ENCODE data around the gene DDX55. TPM values are rescaled to one million over a fixed set of nuclear protein-coding genes. Genes with fewer than 3 reads are reported as not detected.

The DDX55 gene
- polyA plus RNA-seq, 1 donor from 2014 or later: 58.8 TPM

DNA sequence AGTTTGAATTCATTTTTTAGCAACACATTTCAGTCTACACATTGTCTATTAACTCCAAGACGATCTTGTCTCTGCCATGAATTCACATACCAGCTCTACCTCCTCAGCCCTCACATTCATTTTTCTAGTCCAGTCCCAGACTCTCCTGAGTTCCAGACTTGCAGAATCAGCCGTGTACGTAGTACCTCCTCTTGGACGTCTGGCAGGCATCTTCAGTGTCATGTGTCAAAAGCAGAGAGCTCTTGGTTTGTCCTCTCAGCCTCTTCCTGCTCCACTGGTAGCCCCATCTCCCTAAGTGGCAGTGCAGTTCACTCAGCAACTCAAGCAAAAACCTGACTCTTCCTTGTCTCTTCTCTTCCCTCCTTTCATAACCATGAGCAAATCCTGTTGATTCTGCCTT is 54.5 kb downstream of the DDX55 start:
- no peaks in the 10 kb centered on the region for H3F3A ChIP-seq (ENCODE audit: insufficient read depth, low read length, poor library complexity, severe bottlenecking)
- TF ChIP-seq SMC3 (conservative IDR thresholded peaks at IDR 0.05; ENCODE audit: poor library complexity) (no peak), POLR2AphosphoS5 (IDR thresholded peaks at IDR 0.05) (no peak), TAF1 (IDR thresholded peaks at IDR 0.05; ENCODE audit: low read depth) (no peak), RAD21 (conservative IDR thresholded peaks at IDR 0.05) (no peak), MXI1 (conservative IDR thresholded peaks at IDR 0.05; ENCODE audit: poor library complexity, severe bottlenecking) (no peak), EZH2 (IDR thresholded peaks at IDR 0.05; ENCODE audit: borderline replicate concordance, insufficient read depth, low read length, poor library complexity, severe bottlenecking) (no peak), EP300 (conservative IDR thresholded peaks at IDR 0.05; ENCODE audit: poor library complexity, severe bottlenecking) (no peak)
- TF ChIP-seq, protein P1, sequence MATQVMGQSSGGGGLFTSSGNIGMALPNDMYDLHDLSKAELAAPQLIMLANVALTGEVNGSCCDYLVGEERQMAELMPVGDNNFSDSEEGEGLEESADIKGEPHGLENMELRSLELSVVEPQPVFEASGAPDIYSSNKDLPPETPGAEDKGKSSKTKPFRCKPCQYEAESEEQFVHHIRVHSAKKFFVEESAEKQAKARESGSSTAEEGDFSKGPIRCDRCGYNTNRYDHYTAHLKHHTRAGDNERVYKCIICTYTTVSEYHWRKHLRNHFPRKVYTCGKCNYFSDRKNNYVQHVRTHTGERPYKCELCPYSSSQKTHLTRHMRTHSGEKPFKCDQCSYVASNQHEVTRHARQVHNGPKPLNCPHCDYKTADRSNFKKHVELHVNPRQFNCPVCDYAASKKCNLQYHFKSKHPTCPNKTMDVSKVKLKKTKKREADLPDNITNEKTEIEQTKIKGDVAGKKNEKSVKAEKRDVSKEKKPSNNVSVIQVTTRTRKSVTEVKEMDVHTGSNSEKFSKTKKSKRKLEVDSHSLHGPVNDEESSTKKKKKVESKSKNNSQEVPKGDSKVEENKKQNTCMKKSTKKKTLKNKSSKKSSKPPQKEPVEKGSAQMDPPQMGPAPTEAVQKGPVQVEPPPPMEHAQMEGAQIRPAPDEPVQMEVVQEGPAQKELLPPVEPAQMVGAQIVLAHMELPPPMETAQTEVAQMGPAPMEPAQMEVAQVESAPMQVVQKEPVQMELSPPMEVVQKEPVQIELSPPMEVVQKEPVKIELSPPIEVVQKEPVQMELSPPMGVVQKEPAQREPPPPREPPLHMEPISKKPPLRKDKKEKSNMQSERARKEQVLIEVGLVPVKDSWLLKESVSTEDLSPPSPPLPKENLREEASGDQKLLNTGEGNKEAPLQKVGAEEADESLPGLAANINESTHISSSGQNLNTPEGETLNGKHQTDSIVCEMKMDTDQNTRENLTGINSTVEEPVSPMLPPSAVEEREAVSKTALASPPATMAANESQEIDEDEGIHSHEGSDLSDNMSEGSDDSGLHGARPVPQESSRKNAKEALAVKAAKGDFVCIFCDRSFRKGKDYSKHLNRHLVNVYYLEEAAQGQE (IDR thresholded peaks at IDR 0.05; ENCODE audit: borderline replicate concordance): no peak
- TF ChIP-seq, protein P2, sequence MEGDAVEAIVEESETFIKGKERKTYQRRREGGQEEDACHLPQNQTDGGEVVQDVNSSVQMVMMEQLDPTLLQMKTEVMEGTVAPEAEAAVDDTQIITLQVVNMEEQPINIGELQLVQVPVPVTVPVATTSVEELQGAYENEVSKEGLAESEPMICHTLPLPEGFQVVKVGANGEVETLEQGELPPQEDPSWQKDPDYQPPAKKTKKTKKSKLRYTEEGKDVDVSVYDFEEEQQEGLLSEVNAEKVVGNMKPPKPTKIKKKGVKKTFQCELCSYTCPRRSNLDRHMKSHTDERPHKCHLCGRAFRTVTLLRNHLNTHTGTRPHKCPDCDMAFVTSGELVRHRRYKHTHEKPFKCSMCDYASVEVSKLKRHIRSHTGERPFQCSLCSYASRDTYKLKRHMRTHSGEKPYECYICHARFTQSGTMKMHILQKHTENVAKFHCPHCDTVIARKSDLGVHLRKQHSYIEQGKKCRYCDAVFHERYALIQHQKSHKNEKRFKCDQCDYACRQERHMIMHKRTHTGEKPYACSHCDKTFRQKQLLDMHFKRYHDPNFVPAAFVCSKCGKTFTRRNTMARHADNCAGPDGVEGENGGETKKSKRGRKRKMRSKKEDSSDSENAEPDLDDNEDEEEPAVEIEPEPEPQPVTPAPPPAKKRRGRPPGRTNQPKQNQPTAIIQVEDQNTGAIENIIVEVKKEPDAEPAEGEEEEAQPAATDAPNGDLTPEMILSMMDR (IDR thresholded peaks at IDR 0.05; ENCODE audit: poor library complexity, severe bottlenecking): no peak
- no peaks in the 10 kb centered on the region for H3K9me2 ChIP-seq (ENCODE audit: insufficient read depth, low read length)
- H3K36me3 ChIP-seq (ENCODE audit: insufficient read depth, low read length): peaks cover 5% of the 10 kb centered on the region
- no peaks in the 10 kb centered on the region for H3K27me3 ChIP-seq (ENCODE audit: insufficient read depth, low read depth, low read length)
- H3K9me3 ChIP-seq (ENCODE audit: low read length): no peaks in the 10 kb centered on the region
- H4K20me1 ChIP-seq (ENCODE audit: insufficient read depth): no peaks in the 10 kb centered on the region
- H3K79me2 ChIP-seq (replicated peaks; ENCODE audit: insufficient read depth, low read length): no peaks in the 10 kb centered on the region
- H3K9ac ChIP-seq (ENCODE audit: low read length): no peak overlapping the region
- H3K4me3 ChIP-seq (ENCODE audit: low read length): no peak overlapping the region
- H2AFZ ChIP-seq (ENCODE audit: low read depth, low read length): no peak overlapping the region
- no peak overlapping the region for H3K27ac ChIP-seq (ENCODE audit: low read length)
- H3K4me2 ChIP-seq (ENCODE audit: low read length): no peak overlapping the region

DNA sequence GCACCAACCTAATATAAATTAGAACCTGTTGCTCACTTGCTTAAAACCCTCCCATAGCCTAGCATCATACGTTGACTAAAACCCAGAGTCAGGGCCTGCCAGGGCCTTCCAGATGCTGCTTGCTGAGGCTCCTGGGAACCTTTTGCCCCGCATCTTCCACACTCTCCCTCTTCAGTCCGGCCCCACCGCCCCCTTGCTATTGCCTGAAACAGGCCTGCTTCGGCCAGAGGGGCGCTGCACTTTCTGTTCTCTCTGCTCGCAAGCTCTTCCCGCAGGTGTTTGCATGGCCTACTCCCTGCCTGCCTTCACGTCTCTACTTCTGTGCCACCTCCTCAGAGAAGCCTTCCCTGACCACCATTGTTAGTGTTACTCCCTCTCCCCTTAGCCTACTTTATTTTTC is 55.3 kb downstream of the DDX55 start:
- H3K36me3 ChIP-seq (ENCODE audit: insufficient read depth, low read length): peaks cover 5% of the 10 kb centered on the region
- H4K20me1 ChIP-seq (ENCODE audit: insufficient read depth): no peaks in the 10 kb centered on the region

More for the DNA sequence above, 55.3 kb downstream of the DDX55 start:
- no peak overlapping the region for H3K27ac ChIP-seq (ENCODE audit: low read length)
- H3K27me3 ChIP-seq (ENCODE audit: insufficient read depth, low read depth, low read length): no peaks in the 10 kb centered on the region
- no peaks in the 10 kb centered on the region for H3F3A ChIP-seq (ENCODE audit: insufficient read depth, low read length, poor library complexity, severe bottlenecking)
- TF ChIP-seq RAD21 (conservative IDR thresholded peaks at IDR 0.05) (no peak), MXI1 (conservative IDR thresholded peaks at IDR 0.05; ENCODE audit: poor library complexity, severe bottlenecking) (no peak), POLR2AphosphoS5 (IDR thresholded peaks at IDR 0.05) (no peak), SMC3 (conservative IDR thresholded peaks at IDR 0.05; ENCODE audit: poor library complexity) (no peak), EP300 (conservative IDR thresholded peaks at IDR 0.05; ENCODE audit: poor library complexity, severe bottlenecking) (no peak), TAF1 (IDR thresholded peaks at IDR 0.05; ENCODE audit: low read depth) (no peak), EZH2 (IDR thresholded peaks at IDR 0.05; ENCODE audit: borderline replicate concordance, insufficient read depth, low read length, poor library complexity, severe bottlenecking) (no peak)
- TF ChIP-seq, protein P1 (IDR thresholded peaks at IDR 0.05; ENCODE audit: borderline replicate concordance): no peak
- TF ChIP-seq, protein P2 (IDR thresholded peaks at IDR 0.05; ENCODE audit: poor library complexity, severe bottlenecking): no peak
- H3K4me2 ChIP-seq (ENCODE audit: low read length): no peak overlapping the region
- H2AFZ ChIP-seq (ENCODE audit: low read depth, low read length): no peak overlapping the region
- no peak overlapping the region for H3K9ac ChIP-seq (ENCODE audit: low read length)
- H3K79me2 ChIP-seq (replicated peaks; ENCODE audit: insufficient read depth, low read length): no peaks in the 10 kb centered on the region
- no peaks in the 10 kb centered on the region for H3K9me3 ChIP-seq (ENCODE audit: low read length)
- H3K4me3 ChIP-seq (ENCODE audit: low read length): no peak overlapping the region
- no peaks in the 10 kb centered on the region for H3K9me2 ChIP-seq (ENCODE audit: insufficient read depth, low read length)
